ENCODE results near the gene EMD. TPM values are rescaled to one million over a fixed set of nuclear protein-coding genes. Genes with fewer than 3 reads are reported as not detected.
A peak's percentile ranks its signal among the peaks of the same experiment; 100 is the strongest.
"Not testable (repeated sequence)": the region's sequence is repeated elsewhere in the genome, so short reads cannot be mapped to it uniquely, and the experiment has no call there.

Gene EMD
- total RNA-seq (2014; rRNA removed; shearing (Covaris generic)), result 17.7 and 42.3 TPM in 2 replicates

DNA sequence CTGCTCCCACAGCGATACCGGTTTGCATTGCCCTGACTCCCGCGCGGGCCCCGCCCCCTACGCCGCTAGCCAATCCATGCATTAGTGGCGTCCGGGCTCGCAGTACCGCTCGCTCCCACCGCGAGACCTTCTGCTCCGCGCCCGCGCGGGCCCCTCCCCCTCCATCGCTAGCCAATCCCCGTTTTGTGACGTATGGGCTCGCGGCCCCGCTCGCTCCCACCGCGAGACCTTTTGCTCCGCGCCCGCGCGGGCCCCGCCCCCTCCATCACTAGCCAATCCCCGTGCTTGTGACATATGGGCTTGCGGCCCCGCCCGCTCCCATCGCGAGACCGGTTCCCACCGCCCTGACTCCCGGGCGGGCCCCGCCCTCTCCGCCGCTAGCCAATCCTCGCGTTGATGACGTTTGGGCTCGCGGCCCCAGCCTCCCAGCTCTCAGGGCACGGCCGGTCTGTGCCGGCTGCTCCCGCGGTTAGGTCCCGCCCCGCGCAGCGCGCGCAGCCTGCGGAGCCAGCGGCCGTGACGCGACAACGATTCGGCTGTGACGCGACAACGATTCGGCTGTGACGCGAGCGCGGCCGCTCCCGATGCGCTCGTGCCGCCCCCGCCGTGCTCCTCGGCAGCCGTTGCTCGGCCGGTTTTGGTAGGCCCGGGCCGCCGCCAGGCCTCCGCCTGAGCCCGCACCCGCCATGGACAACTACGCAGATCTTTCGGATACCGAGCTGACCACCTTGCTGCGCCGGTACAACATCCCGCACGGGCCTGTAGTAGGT, at the start of gene EMD:
Gene EMD, plus strand, starts transcription at position 497 of the 770 bp plus-strand sequence. Its CDS starts 190 bp downstream, at position 687.
- Histone ChIP-seq H3K4me1 (replicated peaks) (peaks cover 56% of the 10 kb centered on the region), H3K27ac (peak within 1 kb of the TSS; percentile 91), H3K4me3 (peak within 1 kb of the TSS; percentile 77), H3K27me3 (replicated peaks) (no peaks in the 10 kb centered on the region), H3K36me3 (peaks cover 25% of the 10 kb centered on the region), H3K9me3 (replicated peaks) (no peaks in the 10 kb centered on the region)
- peak; percentile 97 to 99 for DNase-seq (ENCODE audit: low read depth in 1 of 2, low spot score in 2 of 2)

DNA sequence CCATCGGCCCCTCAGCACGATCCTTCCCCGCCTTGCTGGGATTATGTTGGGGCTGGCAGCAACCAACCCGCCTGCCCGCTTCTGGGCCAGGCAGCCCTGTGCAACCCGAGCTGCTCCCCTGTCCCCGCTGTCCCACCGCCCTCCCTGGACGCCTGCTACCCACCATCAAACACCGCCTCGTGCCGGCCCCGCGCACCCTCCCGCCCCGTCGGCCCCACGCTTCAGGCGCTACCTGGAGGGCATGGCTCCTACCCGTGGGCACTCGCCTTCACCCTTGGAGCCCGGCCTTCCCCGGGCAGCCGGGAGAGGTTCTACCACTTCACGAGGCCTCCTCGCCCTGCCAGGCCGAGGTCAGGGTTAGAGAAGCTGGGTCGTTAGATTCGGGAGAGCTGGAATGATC, 46.5 kb upstream of the EMD start:
- Histone ChIP-seq H3K4me1 (replicated peaks) (no peaks in the 10 kb centered on the region), H3K9me3 (replicated peaks) (no peaks in the 10 kb centered on the region), H3K4me3 (no peak overlapping the region), H3K27ac (no peak overlapping the region), H3K27me3 (replicated peaks) (no peaks in the 10 kb centered on the region), H3K36me3 (no peaks in the 10 kb centered on the region)
- DNase-seq (ENCODE audit: low read depth in 1 of 2, low spot score in 2 of 2), result no peak

DNA sequence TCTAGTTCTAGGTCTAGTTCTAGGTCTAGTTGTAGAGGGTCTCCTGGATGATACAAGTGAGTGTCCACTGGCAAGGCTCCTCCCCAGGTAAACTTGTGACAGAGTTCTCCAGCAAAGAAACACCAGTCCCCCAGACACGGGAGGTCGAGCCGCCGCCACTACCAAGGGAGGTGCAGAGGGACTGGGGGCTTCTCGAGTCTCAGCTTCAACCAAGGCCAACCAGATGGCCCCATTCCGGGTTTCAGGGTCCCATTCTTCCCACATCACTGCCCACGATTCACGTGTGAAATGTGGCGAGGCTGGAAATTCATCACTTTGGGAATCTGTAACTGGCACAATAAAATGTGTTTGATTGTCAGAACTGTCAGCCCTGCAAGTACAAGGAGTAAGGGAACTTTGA, 46.0 kb upstream of the EMD start:
- Histone ChIP-seq H3K36me3 (no peaks in the 10 kb centered on the region), H3K27me3 (replicated peaks) (no peaks in the 10 kb centered on the region), H3K9me3 (replicated peaks) (no peaks in the 10 kb centered on the region), H3K4me1 (replicated peaks) (no peaks in the 10 kb centered on the region), H3K4me3 (no peak overlapping the region), H3K27ac (no peak overlapping the region)
- no peak for DNase-seq (ENCODE audit: low read depth in 1 of 2, low spot score in 2 of 2)

DNA sequence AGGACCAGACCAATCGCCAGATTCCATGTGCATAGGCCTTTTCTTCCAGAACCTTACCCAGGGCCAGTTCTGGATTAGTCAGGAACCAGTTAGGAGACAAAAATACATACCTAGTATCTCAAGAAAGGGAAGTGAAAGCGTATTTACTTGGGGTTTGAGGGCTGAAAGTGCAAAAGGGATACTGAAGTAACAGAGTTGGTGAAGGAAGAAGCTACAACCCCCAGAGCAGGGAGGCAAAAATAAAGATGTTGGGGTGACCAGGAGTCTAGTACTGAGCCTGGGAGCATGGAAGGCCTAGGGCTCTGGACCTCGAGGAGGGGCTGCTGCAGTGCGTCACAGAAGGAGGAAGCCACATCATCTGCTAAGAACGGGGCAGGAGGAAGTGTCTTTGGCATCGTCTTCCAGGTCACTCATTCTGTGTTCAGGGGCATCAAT, 45.2 kb upstream of the EMD start:
- H3K36me3 ChIP-seq, result no peaks in the 10 kb centered on the region
- no peak for DNase-seq (ENCODE audit: low read depth in 1 of 2, low spot score in 2 of 2)
- H3K9me3 ChIP-seq (replicated peaks), result no peaks in the 10 kb centered on the region
- no peaks in the 10 kb centered on the region for H3K4me1 ChIP-seq (replicated peaks)
- H3K27ac ChIP-seq, result no peak overlapping the region
- H3K27me3 ChIP-seq (replicated peaks), result no peaks in the 10 kb centered on the region
- H3K4me3 ChIP-seq, result no peak overlapping the region

DNA sequence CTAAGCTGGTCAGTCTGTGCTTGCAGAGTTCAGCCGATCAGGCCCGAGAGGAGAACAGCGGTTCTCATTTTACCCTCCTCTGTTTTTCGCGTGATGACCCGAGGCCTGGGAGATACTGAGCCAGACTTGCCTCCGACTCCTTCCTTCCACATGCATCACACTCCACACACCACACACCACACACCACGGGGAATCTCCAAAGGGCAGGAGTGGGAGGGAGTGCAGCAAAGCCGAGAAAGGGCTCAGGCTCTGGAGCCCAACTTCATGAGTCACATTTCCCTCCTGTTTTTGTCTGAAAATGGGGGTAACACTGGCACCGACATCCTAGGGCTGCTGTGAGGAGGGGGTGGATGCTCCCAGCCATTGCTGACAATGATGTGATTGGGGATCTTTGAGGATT, 44.6 kb upstream of the EMD start:
- Histone ChIP-seq H3K27me3 (replicated peaks) (no peaks in the 10 kb centered on the region), H3K4me3 (no peak overlapping the region), H3K9me3 (replicated peaks) (no peaks in the 10 kb centered on the region), H3K4me1 (replicated peaks) (no peaks in the 10 kb centered on the region), H3K27ac (no peak overlapping the region), H3K36me3 (no peaks in the 10 kb centered on the region)
- DNase-seq (ENCODE audit: low read depth in 1 of 2, low spot score in 2 of 2), result no peak

DNA sequence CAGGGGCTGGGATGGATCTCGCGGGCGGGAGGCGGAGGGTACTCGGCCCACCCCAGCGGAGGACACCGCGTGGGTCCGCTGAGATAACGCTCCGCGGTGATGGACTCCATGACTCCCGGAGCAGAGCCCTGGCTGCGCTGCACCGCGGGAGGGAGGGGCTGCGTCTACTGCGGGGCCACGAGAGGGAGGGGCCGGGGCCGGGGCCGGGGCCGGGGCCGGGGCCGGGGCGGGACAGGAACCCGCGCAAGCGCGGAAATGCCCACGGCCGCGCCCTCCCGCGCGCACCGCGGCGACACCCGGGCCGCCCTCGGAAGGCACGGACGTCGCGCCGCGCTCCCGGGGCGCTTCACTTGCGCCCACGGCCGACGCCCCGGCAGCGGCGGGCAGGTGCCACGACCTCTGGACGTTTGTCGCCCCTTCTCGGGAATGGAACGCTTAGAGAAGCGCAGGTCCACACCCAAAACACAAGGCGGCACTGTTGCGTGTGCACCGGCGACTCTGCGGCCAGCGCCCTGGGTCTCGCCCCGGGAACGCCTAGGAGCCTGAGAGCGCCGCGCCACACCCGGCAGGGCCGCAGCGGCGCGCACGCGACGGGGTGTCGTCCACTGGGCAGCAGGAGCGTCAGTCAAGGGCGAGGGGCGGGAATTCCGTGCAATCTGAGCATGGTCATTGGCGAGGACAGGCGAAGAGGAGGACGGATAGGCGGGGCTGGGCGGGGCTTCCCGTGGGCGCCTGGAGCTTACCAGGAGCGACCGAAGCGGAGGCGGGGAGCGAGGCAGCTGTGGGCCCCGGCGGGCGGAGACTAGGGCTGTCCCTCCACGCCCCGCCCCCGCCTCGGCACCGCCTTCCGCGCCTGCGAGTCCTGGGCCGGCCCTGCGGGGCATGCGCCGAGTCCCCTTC, 37.4 kb upstream of the EMD start:
- not testable (repeated sequence) for H3K4me3 ChIP-seq; H3K4me1 ChIP-seq (replicated peaks); DNase-seq (ENCODE audit: low read depth in 1 of 2, low spot score in 2 of 2); H3K36me3 ChIP-seq; H3K27ac ChIP-seq; H3K9me3 ChIP-seq (replicated peaks); H3K27me3 ChIP-seq (replicated peaks)

DNA sequence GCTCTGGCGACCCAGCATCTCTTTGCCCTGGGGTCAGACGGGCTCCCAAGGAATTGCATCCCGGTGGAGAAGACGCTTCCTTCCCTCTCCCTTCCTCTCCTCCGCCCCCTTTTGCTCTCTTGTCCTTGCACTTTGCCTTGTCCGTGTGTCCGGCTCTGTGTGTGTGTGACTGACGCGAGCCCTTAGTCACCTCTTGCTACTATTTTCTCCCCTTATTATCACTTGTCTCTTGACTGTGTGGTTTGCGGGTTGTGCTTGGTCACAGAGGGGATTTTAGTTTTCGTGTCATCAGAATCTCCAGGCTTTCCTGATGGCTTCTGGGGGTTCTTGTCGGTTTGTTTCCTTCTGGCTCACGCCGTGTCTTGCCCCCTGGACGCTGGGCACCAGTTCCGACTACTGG, 36.0 kb upstream of the EMD start:
- not testable (repeated sequence) for H3K27ac ChIP-seq; H3K9me3 ChIP-seq (replicated peaks); DNase-seq (ENCODE audit: low read depth in 1 of 2, low spot score in 2 of 2); H3K4me1 ChIP-seq (replicated peaks); H3K36me3 ChIP-seq; H3K27me3 ChIP-seq (replicated peaks); H3K4me3 ChIP-seq

DNA sequence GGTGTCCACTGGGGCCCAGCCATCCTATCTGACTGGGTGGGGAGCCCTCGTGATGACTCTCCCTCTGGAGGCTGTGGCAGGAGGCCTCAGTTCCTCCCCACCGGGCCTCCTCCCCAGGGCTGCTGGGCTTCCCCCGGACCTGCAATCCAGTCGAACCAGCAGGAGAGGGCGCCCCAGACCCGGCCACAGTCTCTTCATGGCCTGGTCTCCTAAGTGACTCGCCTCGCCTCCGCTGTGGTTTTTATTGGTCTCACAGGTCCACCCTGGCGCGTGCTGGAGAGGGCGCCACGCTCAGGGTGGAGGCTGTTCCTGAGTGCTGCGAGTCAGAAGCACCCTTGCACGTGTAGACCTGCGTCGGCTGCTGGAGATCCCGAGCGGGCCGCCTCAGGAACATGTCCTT, 35.5 kb upstream of the EMD start:
- not testable (repeated sequence) for H3K36me3 ChIP-seq; H3K9me3 ChIP-seq (replicated peaks); H3K4me3 ChIP-seq; H3K27me3 ChIP-seq (replicated peaks); H3K27ac ChIP-seq; DNase-seq (ENCODE audit: low read depth in 1 of 2, low spot score in 2 of 2)
- peaks cover 15% of the 10 kb centered on the region for H3K4me1 ChIP-seq (replicated peaks)

DNA sequence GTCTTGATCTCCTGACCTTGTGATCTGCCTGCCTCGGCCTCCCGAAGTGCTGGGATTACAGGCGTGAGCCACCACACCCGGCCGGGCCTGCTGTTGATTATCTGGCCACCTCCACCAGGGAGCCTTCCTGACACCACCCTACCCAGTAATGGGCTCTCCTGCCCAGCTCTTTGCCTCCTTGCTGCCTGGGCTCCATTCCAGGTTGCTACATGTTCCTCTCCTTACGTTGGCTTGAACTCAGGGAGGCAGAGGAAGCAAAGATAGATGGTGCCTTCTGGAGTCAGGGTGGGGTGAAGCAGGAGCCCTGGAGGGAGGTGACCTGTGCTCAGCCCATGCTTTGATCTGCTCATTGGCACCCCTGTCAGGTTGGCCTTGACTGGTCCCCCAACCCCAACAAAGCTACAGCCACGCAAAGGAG, 31.0 kb upstream of the EMD start:
- Histone ChIP-seq H3K4me3 (no peak overlapping the region), H3K27ac (no peak overlapping the region), H3K4me1 (replicated peaks) (peaks cover 44% of the 10 kb centered on the region), H3K36me3 (peaks cover 53% of the 10 kb centered on the region), H3K27me3 (replicated peaks) (no peaks in the 10 kb centered on the region), H3K9me3 (replicated peaks) (no peaks in the 10 kb centered on the region; the same call in 1 of the 2 replicates)
- DNase-seq (ENCODE audit: low read depth in 1 of 2, low spot score in 2 of 2), result no peak

DNA sequence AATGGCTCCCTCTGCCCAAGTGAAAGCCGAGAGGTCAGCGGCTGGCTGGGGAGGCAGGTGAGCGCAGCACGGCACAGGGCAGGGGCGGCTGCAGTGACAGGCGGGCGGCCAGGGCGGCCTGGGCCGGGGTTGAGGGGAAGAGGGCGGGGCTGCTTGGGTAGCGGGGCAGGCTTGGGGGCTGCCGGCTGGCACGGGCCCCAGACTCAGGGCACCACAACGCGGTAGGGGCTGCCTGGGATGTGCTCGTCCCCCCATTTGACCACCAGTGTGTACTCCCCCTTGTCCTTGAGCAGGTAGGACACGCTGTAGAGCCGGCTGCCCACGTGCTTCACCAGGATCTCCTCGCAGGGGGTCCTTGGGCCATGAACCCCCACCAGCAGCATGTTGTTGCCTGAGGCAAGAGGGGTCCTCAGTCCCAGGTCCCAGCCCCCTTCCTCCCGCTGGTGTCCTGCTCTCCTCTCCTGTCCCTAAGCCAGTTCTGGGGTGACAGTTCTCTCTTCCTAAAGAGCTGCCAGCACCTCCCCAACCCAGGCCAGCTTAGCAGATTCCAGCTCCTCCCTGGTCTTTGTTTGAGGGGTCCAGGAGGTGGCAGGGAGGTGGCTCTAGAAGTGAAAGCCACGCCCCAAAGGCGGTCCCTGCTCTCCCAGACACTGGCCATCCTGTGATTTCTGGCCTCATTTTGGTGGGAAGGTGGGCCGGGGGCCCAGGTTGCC, 30.3 kb upstream of the EMD start:
- peaks cover 44% of the 10 kb centered on the region for H3K4me1 ChIP-seq (replicated peaks)
- H3K9me3 ChIP-seq (replicated peaks), result no peaks in the 10 kb centered on the region; the same call in 1 of the 2 replicates
- peaks cover 59% of the 10 kb centered on the region for H3K36me3 ChIP-seq
- no peak overlapping the region for H3K27ac ChIP-seq
- DNase-seq (ENCODE audit: low read depth in 1 of 2, low spot score in 2 of 2), result no peak
- no peaks in the 10 kb centered on the region for H3K27me3 ChIP-seq (replicated peaks)
- no peak overlapping the region for H3K4me3 ChIP-seq

DNA sequence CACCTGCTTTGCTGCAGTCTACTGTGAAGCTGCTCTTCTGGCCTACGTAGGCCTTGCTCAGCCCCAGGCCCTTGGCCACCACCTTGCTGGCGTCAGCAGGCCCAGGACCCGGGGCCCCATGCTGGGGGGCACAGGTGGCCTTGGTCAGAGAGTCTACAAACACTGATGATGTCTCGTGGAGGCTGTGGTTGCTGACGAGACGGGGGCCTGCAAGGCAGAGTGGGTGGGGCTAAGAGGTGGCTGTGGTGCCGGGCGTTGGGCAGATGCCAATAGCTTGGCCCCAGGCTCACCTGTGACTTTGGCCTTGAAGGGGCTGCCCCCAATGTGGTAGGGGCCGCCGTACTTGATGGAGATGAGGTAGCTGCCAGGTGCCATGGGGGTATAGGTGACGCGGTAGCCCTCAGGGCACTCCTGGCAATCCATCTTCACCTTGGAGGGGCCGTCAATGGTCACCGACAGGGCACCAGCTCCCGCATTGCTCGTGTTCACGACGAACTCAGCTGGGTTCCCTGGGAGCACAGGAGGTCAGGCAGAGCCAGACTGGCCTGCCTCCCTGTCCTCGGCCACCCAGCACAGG, 29.6 kb upstream of the EMD start:
- no peak for DNase-seq (ENCODE audit: low read depth in 1 of 2, low spot score in 2 of 2)
- no peaks in the 10 kb centered on the region for H3K27me3 ChIP-seq (replicated peaks)
- no peak overlapping the region for H3K27ac ChIP-seq
- H3K9me3 ChIP-seq (replicated peaks), result no peaks in the 10 kb centered on the region; the same call in 1 of the 2 replicates
- no peak overlapping the region for H3K4me3 ChIP-seq
- H3K4me1 ChIP-seq (replicated peaks), result peaks cover 44% of the 10 kb centered on the region
- peaks cover 66% of the 10 kb centered on the region for H3K36me3 ChIP-seq

DNA sequence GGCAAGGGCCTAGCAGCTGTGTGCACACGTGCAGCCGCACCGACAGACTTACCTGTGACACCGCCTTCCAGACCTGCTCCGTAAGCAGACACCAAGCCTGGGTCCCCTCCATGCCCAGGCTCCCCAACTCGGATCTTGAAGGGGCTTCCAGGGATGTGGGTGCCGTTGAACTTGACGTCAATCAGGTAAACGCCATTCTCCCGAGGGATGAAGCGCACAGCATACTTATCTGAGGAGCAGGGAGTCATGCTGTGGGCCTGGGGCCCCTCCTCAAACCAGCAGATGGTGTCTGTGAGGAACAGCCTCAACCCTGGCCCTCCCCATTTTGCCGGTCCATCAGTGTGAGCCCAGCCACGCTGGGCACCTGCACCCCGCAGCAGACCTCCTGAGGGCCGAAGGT, 29.1 kb upstream of the EMD start:
- DNase-seq (ENCODE audit: low read depth in 1 of 2, low spot score in 2 of 2), result no peak
- no peaks in the 10 kb centered on the region; the same call in 1 of the 2 replicates for H3K9me3 ChIP-seq (replicated peaks)
- H3K36me3 ChIP-seq, result peaks cover 71% of the 10 kb centered on the region
- H3K27ac ChIP-seq, result no peak overlapping the region
- H3K27me3 ChIP-seq (replicated peaks), result no peaks in the 10 kb centered on the region
- peaks cover 44% of the 10 kb centered on the region for H3K4me1 ChIP-seq (replicated peaks)
- H3K4me3 ChIP-seq, result no peak overlapping the region

DNA sequence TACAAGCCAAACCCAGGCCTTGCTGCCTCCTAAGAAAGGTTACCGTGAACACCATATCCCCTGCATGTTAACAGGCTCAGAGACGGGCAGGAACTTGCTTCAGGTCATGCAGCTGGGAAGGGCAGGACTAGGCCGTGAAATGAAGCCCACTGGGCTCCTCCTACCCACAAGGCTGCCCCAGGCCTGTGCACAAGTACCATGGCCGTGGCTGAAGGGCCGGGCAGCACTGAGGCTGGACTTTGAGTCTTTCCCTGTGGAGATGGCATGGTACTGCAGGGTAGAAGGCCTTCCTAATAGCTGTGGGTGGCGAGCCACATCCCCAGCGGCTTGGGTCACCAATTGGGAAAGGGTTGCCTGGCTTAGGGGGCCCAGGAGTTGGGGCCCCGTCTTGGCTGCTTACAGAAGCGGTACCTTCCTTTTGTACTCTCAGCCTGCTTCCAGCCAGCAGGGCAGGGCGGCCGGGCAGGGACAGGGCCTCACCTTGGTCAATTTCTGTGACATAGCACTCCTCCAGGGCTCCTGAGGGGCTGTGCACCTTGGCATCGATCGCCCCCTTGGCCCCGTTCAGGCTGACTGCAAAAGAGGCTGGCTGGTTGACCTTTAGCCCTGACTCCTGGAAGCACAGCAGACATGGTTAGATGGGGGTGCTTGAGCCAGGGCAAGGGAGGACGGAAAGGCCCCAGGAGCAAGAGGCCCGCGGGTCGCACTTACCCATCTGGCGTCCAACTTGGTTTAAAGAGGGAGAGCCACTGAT, 28.5 kb upstream of the EMD start:
- Histone ChIP-seq H3K4me3 (no peak overlapping the region), H3K4me1 (replicated peaks) (peaks cover 44% of the 10 kb centered on the region), H3K27me3 (replicated peaks) (no peaks in the 10 kb centered on the region), H3K36me3 (peaks cover 77% of the 10 kb centered on the region), H3K27ac (no peak overlapping the region), H3K9me3 (replicated peaks) (no peaks in the 10 kb centered on the region; the same call in 1 of the 2 replicates)
- DNase-seq (ENCODE audit: low read depth in 1 of 2, low spot score in 2 of 2), result no peak

All from SJSA1 (cell line).